NCI-H146 treated with DMSO at 0.1 percent for 48 hours (cell line): ENCODE results near the gene SIK3.
A peak's percentile ranks its signal among the peaks of the same experiment; 100 is the strongest.
"Not testable (repeated sequence)": the region's sequence is repeated elsewhere in the genome, so short reads cannot be mapped to it uniquely, and the experiment has no call there.

Experiments
- DNase-seq: peaks from one replicate; lab custom pipeline; 2025; ENCODE audit not compliant: unreplicated experiment; lab: John Stamatoyannopoulos, UW

SIK3 gene

GRCh38 chr11:117098269-117099232, at the start of gene SIK3:
Gene SIK3 (minus strand): TSS chr11:117098428. CDS start chr11:117098415, 13 bp downstream.
- peak; percentile 57 for DNase-seq

GRCh38 chr11:117146521-117146920, 48.3 kb upstream of the SIK3 start:
- DNase-seq, result no peak

- DNase-seq, result no peak
Measured at GRCh38 chr11:117145393-117145761, 47.1 kb upstream of the SIK3 start.

GRCh38 chr11:117144477-117145392, 46.5 kb upstream of the SIK3 start:
- no peak for DNase-seq

- peak; percentile 84 for DNase-seq
Measured at GRCh38 chr11:117143871-117144476, 45.7 kb upstream of the SIK3 start, which contains the start of gene PAFAH1B2. Gene PAFAH1B2 (plus strand): TSS chr11:117144287. CDS start chr11:117152448, 8,161 bp downstream.

- DNase-seq, result peak; percentile 53
Measured at GRCh38 chr11:117143390-117143789, 45.2 kb upstream of the SIK3 start.

- not testable (repeated sequence) for DNase-seq
Measured at GRCh38 chr11:117137223-117138086, 39.2 kb upstream of the SIK3 start.

GRCh38 chr11:117134979-117135378, 36.8 kb upstream of the SIK3 start:
- not testable (repeated sequence) for DNase-seq

- DNase-seq, result no peak
Measured at GRCh38 chr11:117134431-117134830, 36.2 kb upstream of the SIK3 start.

GRCh38 chr11:117130879-117131278, 32.7 kb upstream of the SIK3 start:
- no peak for DNase-seq

GRCh38 chr11:117130396-117130795, 32.2 kb upstream of the SIK3 start:
- not testable (repeated sequence) for DNase-seq

- DNase-seq, result no peak
Measured at GRCh38 chr11:117128289-117128688, 30.1 kb upstream of the SIK3 start.

GRCh38 chr11:117127171-117127901, 29.1 kb upstream of the SIK3 start:
- DNase-seq, result peak; percentile 5

GRCh38 chr11:117126223-117126965, 28.2 kb upstream of the SIK3 start:
- DNase-seq, result no peak

GRCh38 chr11:117122556-117122955, 24.3 kb upstream of the SIK3 start:
- no peak for DNase-seq

- DNase-seq, result no peak
Measured at GRCh38 chr11:117121176-117121575, 22.9 kb upstream of the SIK3 start.

GRCh38 chr11:117117681-117118080, 19.5 kb upstream of the SIK3 start:
- no peak for DNase-seq

GRCh38 chr11:117112939-117113338, 14.7 kb upstream of the SIK3 start:
- DNase-seq, result not testable (repeated sequence)

GRCh38 chr11:117112497-117112896, 14.3 kb upstream of the SIK3 start:
- not testable (repeated sequence) for DNase-seq
